OCI-LY7 (cell line): ENCODE measurements around the gene ZNF396. TPM values are rescaled to one million over a fixed set of nuclear protein-coding genes. Genes with fewer than 3 reads are reported as not detected.
A peak's percentile ranks its signal among the peaks of the same experiment; 100 is the strongest.

Source experiments
- BruUV-seq: library from RNA; stranded (reverse); fragments of 400-500 nt; replicated peaks from 2 replicates; lab custom pipeline; 2021; lab: Mats Ljungman, UMichigan
- CTCF ChIA-PET: fragments of 300-600 bp; sonication (Branson Sonifier 250); formaldehyde crosslinking; loops from one replicate; lab custom pipeline; 2022; ENCODE audit warnings: antibody characterized with exemption; ENCODE audit not compliant: unreplicated experiment; lab: Charles Lee
- POLR2A ChIA-PET: fragments of 300-600 bp; sonication (Branson Sonifier 250); formaldehyde crosslinking; loops from one replicate; lab custom pipeline; 2022; ENCODE audit warnings: antibody characterized with exemption; lab: Charles Lee
- DNase-seq: peaks from one replicate; pipeline ENCODE4 v3.0.0-alpha.2; 2015; ENCODE audit warnings: low spot score
- H2AFZ ChIP-seq: fragments of 200-600 bp; sonication (generic), shearing (Covaris generic); 2 replicates; pipeline ENCODE4 v1.6.1; 2014; ENCODE audit warnings: mild to moderate bottlenecking, antibody characterized with exemption, low read length, moderate library complexity
- H3K27ac ChIP-seq: fragments of 200-600 bp; sonication (generic); 2 replicates; pipeline ENCODE4 v1.5.1; 2014; ENCODE audit warnings: mixed run types, low read depth, mild to moderate bottlenecking, moderate library complexity, low read length, inconsistent platforms; ENCODE audit not compliant: poor library complexity, severe bottlenecking
- H3K36me3 ChIP-seq: fragments of 200-600 bp; sonication (generic); 2 replicates; pipeline ENCODE4 v1.6.1; 2014; ENCODE audit warnings: mild to moderate bottlenecking, antibody characterized with exemption, low read length, moderate library complexity, mixed read lengths; ENCODE audit not compliant: insufficient read depth
- H3K4me1 ChIP-seq: fragments of 200-600 bp; sonication (generic); 2 replicates; pipeline ENCODE4 v1.5.1; 2014; ENCODE audit warnings: mild to moderate bottlenecking, low read length; ENCODE audit not compliant: insufficient read depth, poor library complexity, severe bottlenecking
- H3K4me2 ChIP-seq: fragments of 200-600 bp; sonication (generic); 2 replicates; pipeline ENCODE4 v1.6.1; 2014; ENCODE audit warnings: mild to moderate bottlenecking, low read length
- H3K4me3 ChIP-seq: fragments of 200-600 bp; sonication (generic); 2 replicates; pipeline ENCODE4 v1.5.1; 2014; ENCODE audit warnings: mild to moderate bottlenecking, low read depth, low read length; ENCODE audit not compliant: poor library complexity, severe bottlenecking
- H3K79me2 ChIP-seq: fragments of 200-600 bp; sonication (generic); 2 replicates; pipeline ENCODE4 v1.6.1; 2016; ENCODE audit warnings: low read depth, mild to moderate bottlenecking, low read length, moderate library complexity, mixed read lengths; ENCODE audit not compliant: insufficient read depth
- H3K9me2 ChIP-seq: fragments of 200-600 bp; sonication (generic); 2 replicates; pipeline ENCODE4 v1.6.1; 2016; ENCODE audit warnings: mild to moderate bottlenecking, low read length, mixed read lengths; ENCODE audit not compliant: insufficient read depth
- H3K9me3 ChIP-seq: fragments of 200-600 bp; sonication (generic); 2 replicates; pipeline ENCODE4 v1.6.1; 2014; ENCODE audit warnings: mild to moderate bottlenecking, mixed run types, low read length, mixed read lengths
- H4K20me1 ChIP-seq: fragments of 200-600 bp; sonication (generic); 2 replicates; pipeline ENCODE4 v1.6.1; 2014; ENCODE audit warnings: mild to moderate bottlenecking, antibody characterized with exemption, low read length, moderate library complexity, mixed read lengths; ENCODE audit not compliant: insufficient read depth
- EZH2phosphoT487 ChIP-seq: fragments of 200-600 bp; sonication (generic); IDR thresholded peaks from 2 replicates; pipeline ENCODE4 v1.6.1; 2018; ENCODE audit warnings: low read depth, borderline replicate concordance, mild to moderate bottlenecking, mixed run types, antibody characterized with exemption, low read length, moderate library complexity, mixed read lengths
- intact Hi-C: fragments of 100-400 bp; cut with micrococcal nuclease; formaldehyde crosslinking; loops from one replicate; pipeline ENCODE4 v1.10.0; 2022; ENCODE audit not compliant: unreplicated experiment
- total RNA-seq, 2 experiments: library from RNA; depleted of rRNA in 1 of 2; stranded (reverse); fragments of >200 nt in 1 of 2; shearing (Covaris generic) in 1 of 2; gene quantifications; 2 replicates each; pipeline ENCODE4 v1.2.3, GENCODE V29; 2014 to 2022
- TF ChIP-seq, protein P1 (sequence below): fragments of 200-600 bp; sonication (generic); conservative IDR thresholded peaks from 2 replicates; pipeline ENCODE4 v1.5.1; 2014; ENCODE audit warnings: mild to moderate bottlenecking, antibody characterized with exemption, low read length, moderate library complexity, mixed read lengths

Gene ZNF396
- total RNA-seq, 2 experiments from 2014 or later = 0.38 to 1.1 TPM

- no peaks in the 10 kb centered on the region for H3K36me3 ChIP-seq
- no TSS peak for BruUV-seq
- H2AFZ ChIP-seq = no peak overlapping the region; the same call in 1 of the 2 replicates
- H3K4me3 ChIP-seq = no peak overlapping the region
- H3K4me1 ChIP-seq = peaks cover 49% of the 10 kb centered on the region
- TF ChIP-seq, protein P1, sequence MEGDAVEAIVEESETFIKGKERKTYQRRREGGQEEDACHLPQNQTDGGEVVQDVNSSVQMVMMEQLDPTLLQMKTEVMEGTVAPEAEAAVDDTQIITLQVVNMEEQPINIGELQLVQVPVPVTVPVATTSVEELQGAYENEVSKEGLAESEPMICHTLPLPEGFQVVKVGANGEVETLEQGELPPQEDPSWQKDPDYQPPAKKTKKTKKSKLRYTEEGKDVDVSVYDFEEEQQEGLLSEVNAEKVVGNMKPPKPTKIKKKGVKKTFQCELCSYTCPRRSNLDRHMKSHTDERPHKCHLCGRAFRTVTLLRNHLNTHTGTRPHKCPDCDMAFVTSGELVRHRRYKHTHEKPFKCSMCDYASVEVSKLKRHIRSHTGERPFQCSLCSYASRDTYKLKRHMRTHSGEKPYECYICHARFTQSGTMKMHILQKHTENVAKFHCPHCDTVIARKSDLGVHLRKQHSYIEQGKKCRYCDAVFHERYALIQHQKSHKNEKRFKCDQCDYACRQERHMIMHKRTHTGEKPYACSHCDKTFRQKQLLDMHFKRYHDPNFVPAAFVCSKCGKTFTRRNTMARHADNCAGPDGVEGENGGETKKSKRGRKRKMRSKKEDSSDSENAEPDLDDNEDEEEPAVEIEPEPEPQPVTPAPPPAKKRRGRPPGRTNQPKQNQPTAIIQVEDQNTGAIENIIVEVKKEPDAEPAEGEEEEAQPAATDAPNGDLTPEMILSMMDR = no peak
- no peak for TF ChIP-seq EZH2phosphoT487
- no peak overlapping the region for H3K27ac ChIP-seq
- no peaks in the 10 kb centered on the region for H3K79me2 ChIP-seq
- no peaks in the 10 kb centered on the region for H3K9me3 ChIP-seq
- POLR2A ChIA-PET = interaction anchor here (0.5 to 1.5 kb wide), 3 partner anchors 13 to 1975 kb away, joined by 3 read pairs; no protein-coding TSS in a partner anchor
- intact Hi-C loops = loop anchor here (2.0 to 5.0 kb wide), 4 partner anchors 57 to 343 kb away; partner anchors contain the start of genes GALNT1 and INO80C
- no peaks in the 10 kb centered on the region for H4K20me1 ChIP-seq
- CTCF ChIA-PET = no interaction called here
- no peak for DNase-seq
- H3K4me2 ChIP-seq = peak overlapping the region; percentile 47
- no peaks in the 10 kb centered on the region for H3K9me2 ChIP-seq
These were observed 32.8 kb upstream of the ZNF396 start for GRCh38 chr18:35409911-35410310.

GRCh38 chr18:35408843-35409261, 31.7 kb upstream of the ZNF396 start:
- BruUV-seq = no TSS peak
- Histone ChIP-seq H3K36me3 (no peaks in the 10 kb centered on the region), H3K27ac (no peak overlapping the region), H3K9me2 (no peaks in the 10 kb centered on the region), H3K4me3 (no peak overlapping the region), H3K4me1 (peaks cover 44% of the 10 kb centered on the region), H3K9me3 (no peaks in the 10 kb centered on the region), H2AFZ (no peak overlapping the region), H3K4me2 (no peak overlapping the region), H4K20me1 (no peaks in the 10 kb centered on the region), H3K79me2 (no peaks in the 10 kb centered on the region)
- no peak for TF ChIP-seq EZH2phosphoT487
- TF ChIP-seq, protein P1 = no peak
- ChIA-PET CTCF (no interaction called here), POLR2A (interaction anchor here (0.7 to 1.5 kb wide), 2 partner anchors 87 to 227 kb away, joined by 3 to 4 read pairs; no protein-coding TSS in a partner anchor)
- intact Hi-C loops = loop anchor here (2.0 to 5.0 kb wide), 2 partner anchors 88 to 344 kb away; partner anchors contain the start of gene INO80C
- no peak for DNase-seq

DNA sequence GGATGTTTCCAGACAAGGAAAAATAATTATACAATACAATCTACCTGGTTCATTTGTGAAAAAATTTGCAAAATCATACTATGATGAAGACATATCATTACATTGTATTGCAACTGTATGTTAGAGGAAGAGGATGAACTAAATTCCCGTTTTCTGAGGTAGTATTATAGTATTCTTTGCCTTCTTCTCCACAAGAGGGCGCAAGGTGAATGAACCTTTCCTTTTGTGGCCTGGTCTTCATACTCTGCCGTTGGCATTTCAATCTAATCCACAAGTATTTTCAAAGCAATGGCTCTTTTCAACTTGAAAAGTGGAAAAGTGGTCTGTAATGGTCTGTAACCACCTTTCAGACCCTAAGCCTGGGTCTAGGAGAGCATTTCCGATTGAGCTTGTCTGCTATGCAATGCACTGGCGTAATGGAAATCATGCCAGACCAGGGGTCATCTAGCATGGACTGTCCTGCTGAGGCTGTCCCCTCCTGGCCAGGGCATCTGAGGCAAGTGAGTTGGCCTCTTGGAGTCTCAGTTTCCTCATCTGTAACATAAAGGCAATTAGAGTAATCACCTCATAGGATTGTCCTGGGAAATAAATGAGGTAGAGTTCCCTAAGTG, 30.8 kb upstream of the ZNF396 start:
- intact Hi-C loops = loop anchor here (2.0 to 5.0 kb wide), 2 partner anchors 89 to 345 kb away; partner anchors contain the start of gene INO80C
- DNase-seq = peak; percentile 68
- TF ChIP-seq, protein P1 = peak; percentile 80
- no peak for TF ChIP-seq EZH2phosphoT487
- Histone ChIP-seq H3K27ac (no peak overlapping the region), H3K4me2 (no peak overlapping the region), H3K36me3 (no peaks in the 10 kb centered on the region), H3K9me2 (no peaks in the 10 kb centered on the region), H3K79me2 (no peaks in the 10 kb centered on the region), H3K4me3 (no peak overlapping the region), H2AFZ (no peak overlapping the region), H4K20me1 (no peaks in the 10 kb centered on the region), H3K9me3 (no peaks in the 10 kb centered on the region), H3K4me1 (peaks cover 35% of the 10 kb centered on the region)
- ChIA-PET POLR2A (interaction anchor here (0.6 to 0.7 kb wide), 2 partner anchors 28 to 227 kb away, joined by 3 to 4 read pairs; no protein-coding TSS in a partner anchor), CTCF (no interaction called here)
- BruUV-seq = no TSS peak
